HG03066 (cell line): Measurements from ENCODE around the gene RALGPS1.
"Not testable (repeated sequence)": the region's sequence is repeated elsewhere in the genome, so short reads cannot be mapped to it uniquely, and the experiment has no call there.

Experiments
- ATAC-seq: cut with Tn5 transposase; IDR thresholded peaks from one replicate; pipeline ENCODE4 v1.9.1; 2021; ENCODE audit warnings: low read depth; ENCODE audit not compliant: unreplicated experiment

Gene RALGPS1

DNA sequence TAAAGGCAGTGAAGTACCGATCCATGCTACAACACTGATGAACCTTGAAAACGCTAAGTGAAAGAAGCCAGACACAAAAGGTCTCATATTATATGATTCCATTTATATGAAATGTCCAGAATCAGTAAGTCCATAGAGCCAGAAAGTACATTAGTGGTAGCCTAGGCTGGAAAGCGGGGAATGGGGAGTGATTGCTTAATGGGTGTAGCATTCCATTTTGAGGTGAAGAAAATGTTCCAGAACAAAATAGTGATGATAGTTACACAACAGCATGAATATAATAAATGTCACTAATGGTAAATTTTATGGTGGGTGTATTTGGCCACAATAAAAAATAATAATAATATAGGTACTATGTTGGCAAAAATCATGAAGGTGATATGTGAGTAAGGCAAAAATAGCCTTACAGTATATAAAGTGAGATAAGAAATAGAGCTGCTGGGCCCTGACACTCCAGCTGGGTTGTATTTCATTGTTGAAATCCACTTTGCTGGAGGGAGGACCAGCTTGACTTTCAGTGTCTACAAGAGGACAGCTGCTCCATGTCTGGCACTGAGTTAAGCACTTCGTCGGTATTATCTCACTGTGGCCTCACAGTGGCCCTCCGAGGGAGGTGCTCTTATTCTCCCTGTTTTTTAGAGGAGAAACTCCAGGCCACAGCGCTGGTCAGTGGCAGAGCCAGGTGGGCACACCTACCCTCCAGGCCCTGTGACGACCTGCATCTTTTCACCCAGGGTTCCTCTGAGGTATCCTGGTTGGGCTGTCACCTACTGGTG lies 230.3 kb downstream of the RALGPS1 start:
- no peak for ATAC-seq

- ATAC-seq, result not testable (repeated sequence)
These were observed 232.3 kb downstream of the RALGPS1 start for GRCh38 chr9:127146841-127147240.

GRCh38 chr9:127147251-127147650 lies 232.7 kb downstream of the RALGPS1 start:
- ATAC-seq, result no peak

DNA sequence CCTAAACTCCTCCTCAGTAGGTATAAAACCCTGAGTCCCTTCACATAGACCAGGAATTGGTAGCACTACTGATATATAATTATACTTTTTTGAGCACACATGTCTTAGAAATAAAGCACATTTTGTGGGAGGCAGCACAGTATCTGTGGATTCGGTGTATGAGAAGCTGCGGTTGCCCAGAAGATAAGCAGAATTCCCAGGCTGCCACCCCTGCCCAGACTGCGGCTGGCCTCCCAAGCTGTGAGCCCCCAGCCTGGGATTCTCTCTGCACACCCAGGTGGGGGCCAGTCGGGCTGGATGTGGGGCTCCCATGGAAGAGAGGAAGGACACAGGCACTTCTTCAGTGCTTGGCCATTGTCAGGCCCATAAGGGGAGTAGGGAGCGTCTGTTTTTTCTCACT lies 233.4 kb downstream of the RALGPS1 start:
- no peak for ATAC-seq

DNA sequence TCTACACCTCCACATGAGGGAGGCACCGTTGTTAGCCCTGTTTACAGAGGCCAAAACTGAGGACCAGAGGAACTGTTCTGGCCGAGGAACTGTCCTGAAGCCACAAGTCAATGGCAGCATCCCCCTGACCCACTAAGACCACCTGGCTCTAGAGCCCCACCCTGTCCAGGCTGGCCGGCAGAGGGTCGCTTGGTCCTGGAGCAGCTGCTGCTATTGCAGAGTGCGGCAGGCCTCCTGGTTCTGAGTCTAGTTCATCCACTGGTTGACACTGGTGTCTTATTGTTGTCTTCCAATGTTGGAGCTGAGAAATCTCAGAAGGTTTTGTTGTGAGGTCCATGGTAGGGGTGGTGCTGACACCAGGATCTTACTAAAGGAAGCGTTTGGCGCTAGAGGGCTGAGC lies 234.4 kb downstream of the RALGPS1 start:
- ATAC-seq, result no peak

GRCh38 chr9:127149463-127150390 lies 235.1 kb downstream of the RALGPS1 start:
- ATAC-seq, result no peak

- ATAC-seq, result no peak
These were observed 238.9 kb downstream of the RALGPS1 start for GRCh38 chr9:127153501-127153900.

DNA sequence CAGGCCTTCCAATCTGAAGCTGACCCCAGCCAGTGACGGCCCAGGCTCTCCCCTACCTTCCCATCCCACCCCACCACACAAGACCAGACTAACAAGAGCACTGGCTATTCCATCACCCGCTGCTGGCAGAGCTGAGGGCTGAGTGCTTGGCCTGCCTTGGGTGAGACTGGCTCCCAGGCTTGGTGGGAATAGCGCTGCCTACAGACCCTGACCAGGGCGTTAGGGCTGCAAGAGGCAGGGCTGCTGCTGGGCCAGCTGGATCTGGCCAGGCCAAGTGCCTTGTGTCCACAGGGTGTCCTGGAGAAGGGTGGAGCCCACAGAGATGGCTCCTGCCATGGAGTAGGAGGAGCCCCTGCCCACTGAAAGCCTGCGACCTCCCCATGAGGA lies 239.4 kb downstream of the RALGPS1 start:
- peak; percentile 29 for ATAC-seq

- ATAC-seq, result peak; percentile 49
These were observed 240.0 kb downstream of the RALGPS1 start for GRCh38 chr9:127154390-127155191.

DNA sequence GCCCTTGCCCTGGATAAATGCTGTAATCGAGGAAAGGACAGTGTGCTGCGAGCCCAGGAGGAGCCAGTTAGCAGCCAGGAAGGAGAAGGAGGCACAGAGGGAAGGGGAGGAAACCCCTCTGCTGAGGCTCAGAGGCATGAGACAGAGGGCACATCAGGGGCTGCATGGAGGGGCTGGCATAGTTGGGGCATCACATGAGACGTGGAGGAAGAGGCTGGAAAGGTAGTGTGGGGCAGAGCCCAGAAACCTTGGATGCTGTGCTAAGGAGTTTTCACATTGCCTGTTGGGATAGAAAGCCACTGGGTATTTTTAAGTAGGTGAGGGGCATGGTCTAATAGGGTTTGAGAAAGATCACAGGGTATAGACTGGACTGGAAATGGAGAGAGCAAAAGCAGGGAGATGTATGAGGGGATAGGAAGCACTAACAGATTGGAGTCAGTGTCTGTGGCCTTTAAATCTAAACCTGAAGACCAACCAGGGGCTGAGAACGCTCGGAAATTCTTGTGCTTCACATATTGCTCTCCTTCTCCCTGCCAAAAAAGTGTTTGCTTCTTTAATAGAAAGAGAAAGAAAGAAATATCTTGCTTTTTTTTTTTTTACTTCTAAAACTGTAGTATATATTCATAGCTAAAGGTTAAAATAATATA lies 240.9 kb downstream of the RALGPS1 start:
- no peak for ATAC-seq

DNA sequence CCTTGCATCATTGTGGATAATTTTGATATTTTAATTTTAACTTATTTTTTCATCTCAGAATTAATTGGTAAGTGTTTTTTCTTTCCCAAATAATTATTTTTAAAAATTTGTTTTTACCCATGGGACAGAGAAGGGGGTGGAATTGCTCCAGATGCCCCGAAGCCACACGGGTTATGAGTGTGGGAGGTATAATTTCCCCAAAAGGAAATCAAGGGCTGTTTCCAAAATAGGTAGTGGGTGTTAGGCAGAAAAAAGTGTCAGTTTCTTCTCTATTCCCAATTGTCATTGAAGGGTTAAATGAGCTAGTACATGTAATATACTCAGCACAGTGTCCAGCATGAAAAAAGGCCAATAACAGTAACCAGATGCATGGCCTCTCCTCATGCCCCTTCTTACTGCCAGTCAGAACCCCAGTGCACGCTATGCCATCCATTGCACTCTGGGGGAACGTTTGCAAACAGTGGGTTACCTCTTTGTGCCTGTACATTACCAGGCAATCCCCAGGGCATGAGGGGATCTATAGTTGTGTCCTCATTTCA lies 244.3 kb downstream of the RALGPS1 start:
- no peak for ATAC-seq

GRCh38 chr9:127159325-127159801 lies 244.8 kb downstream of the RALGPS1 start:
- ATAC-seq, result no peak

GRCh38 chr9:127159949-127160610 lies 245.5 kb downstream of the RALGPS1 start:
- no peak for ATAC-seq

- no peak for ATAC-seq
These were observed 246.6 kb downstream of the RALGPS1 start for GRCh38 chr9:127161081-127161624.

DNA sequence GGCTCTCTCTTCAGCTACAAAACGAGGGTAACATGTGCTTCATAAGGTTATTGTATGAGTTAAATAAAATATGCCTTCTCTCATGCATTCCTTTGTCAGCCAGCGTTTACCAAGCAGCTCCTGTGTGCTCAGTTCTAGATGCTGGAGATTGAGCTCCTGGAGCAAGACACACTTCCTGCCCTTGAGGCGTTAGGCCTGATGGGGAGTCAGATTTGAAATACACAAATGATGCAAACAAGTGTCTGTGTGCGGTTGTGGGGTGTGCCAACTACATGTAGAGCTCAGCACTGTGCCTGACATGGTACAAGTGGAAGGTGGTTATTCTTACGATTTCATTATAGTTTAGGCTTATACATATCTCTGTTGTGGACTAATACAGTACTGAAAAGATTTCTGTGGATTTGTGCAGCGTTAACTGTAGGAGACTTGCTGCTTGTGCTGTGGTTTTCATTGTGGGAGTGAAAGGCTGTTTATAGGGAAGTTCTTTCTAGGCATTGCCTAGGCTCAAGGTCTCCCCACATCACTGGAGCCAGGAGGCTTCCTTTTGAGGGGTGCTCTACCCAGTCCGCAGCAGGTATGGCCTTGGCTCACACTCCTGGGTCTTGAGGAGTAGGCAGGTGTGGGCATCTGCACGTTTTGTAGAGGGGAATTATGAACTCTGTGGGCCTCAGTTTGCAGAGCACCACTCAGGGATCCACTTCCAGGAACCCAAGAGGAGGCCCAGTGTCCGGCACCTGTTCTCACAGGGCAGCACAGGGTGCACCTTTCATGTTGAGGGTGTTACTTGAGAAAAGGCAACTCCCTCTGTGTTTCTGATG lies 247.7 kb downstream of the RALGPS1 start:
- no peak for ATAC-seq

DNA sequence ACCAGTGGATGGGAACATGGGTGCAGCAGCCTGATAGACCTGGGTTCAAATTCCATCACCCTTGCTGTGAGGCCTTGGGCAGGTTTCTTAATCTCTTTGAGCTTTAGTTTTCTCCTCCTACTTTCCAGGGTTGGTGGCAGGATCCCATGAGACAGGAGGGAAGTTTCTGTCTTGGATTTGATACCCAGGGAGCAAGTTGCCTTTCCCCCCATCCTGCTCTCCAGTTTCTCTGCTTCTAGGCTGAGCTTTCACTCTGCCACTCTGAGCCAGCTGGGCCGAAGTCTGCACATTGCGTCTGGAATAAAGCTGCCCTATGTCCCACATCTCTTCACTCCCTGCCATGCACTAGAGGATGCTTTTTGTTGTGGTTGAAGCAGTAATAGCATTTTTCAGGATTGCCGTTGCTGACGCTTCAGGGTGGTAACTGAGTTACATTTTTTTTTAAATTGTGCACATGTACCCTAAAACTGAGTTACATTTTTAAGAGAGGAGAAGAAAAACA lies 248.3 kb downstream of the RALGPS1 start:
- no peak for ATAC-seq

DNA sequence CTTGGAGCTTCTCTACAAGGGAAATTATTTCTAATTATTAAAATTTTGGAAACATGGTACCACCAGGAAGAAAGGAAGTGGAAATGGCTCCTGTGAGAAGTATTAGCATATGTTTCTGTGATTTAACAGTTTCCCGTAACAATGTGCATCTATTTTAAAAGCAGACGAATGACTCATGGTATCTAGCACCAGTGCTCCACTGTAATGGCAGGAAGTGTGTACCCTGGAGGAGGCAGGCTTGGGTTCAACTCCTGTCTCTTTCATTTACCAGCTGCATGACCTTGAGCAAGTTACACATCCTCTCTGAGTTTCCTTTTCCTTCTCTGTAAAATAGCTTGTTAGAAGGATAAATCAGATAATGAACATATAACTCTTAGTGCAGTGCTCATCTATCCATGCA lies 248.8 kb downstream of the RALGPS1 start:
- no peak for ATAC-seq

GRCh38 chr9:127165116-127165515 lies 250.5 kb downstream of the RALGPS1 start:
- ATAC-seq, result no peak
